ENCODE measurements around the gene CNFN. TPM values are rescaled to one million over a fixed set of nuclear protein-coding genes. Genes with fewer than 3 reads are reported as not detected.

The CNFN gene
- polyA plus RNA-seq, 2 of the 4 experiments (the other 2 are of a cell fraction) = 5.1 to 33.2 TPM

DNA sequence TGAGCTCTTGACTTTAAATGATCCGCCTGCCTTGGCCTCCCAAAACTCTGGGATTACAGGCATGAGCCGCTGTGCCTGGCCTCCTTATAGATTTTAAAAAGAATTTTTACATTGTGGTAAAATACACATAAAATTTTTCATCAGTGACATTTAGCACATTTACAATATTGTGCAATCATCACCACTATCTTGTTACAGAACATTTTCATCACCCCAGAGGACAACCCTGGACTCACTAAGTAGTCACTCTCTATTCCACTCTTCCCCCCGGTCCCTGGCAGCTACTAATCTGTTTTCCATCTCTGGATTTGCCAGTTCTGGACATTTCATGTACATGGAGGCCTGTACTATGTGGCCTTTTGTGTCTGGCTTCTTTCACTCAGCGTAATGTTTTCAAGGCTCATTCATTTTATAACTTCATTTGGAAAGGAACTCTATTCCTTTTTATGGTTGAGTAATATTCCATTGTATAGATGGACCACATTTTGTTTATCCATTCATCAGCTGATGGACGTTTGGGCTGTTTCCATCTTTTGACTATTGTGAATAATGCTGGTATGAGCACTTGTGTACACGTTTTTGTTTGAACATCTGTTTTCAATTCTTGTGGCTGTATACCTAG lies 44.8 kb downstream of the CNFN start:
- ChIA-PET POLR2A (interaction anchor here (0.5 kb wide), 1 partner anchor 141 kb away, joined by 8 read pairs; no protein-coding TSS in a partner anchor), CTCF (interaction anchor here (0.7 to 2.4 kb wide), 11 partner anchors 9 to 213 kb away, joined by 3 to 9 read pairs (median 4); no protein-coding TSS in a partner anchor)
- TF ChIP-seq CEBPB (IDR thresholded peaks at IDR 0.05) (peak; percentile 68 to 73; a peak in 2 of 4 replicates), NFE2L2 (conservative IDR thresholded peaks at IDR 0.05; ENCODE audit: low read length) (no peak), FOSL2 (IDR thresholded peaks at IDR 0.05) (no peak), FOSL2 (CRISPR knock-in tag; IDR thresholded peaks at IDR 0.05) (no peak)
- no peak overlapping the region for H3K27ac ChIP-seq
- DNase-seq (ENCODE audit: low read depth in 1 of 2, low spot score in 1 of 2) (no peak), FAIRE-seq (peak; percentile 88), ATAC-seq (no peak)
- no peak overlapping the region for H3K4me3 ChIP-seq
- peaks cover 6% of the 10 kb centered on the region; the same call in 2 of the 3 replicates for H3K4me1 ChIP-seq
- H3K4me2 ChIP-seq = no peak overlapping the region
- 75% methylated on average over 6 of the region's 6 CpGs for WGBS (ENCODE audit: missing lambda C conversion rate)
- no peaks in the 10 kb centered on the region for H3K9me3 ChIP-seq

DNA sequence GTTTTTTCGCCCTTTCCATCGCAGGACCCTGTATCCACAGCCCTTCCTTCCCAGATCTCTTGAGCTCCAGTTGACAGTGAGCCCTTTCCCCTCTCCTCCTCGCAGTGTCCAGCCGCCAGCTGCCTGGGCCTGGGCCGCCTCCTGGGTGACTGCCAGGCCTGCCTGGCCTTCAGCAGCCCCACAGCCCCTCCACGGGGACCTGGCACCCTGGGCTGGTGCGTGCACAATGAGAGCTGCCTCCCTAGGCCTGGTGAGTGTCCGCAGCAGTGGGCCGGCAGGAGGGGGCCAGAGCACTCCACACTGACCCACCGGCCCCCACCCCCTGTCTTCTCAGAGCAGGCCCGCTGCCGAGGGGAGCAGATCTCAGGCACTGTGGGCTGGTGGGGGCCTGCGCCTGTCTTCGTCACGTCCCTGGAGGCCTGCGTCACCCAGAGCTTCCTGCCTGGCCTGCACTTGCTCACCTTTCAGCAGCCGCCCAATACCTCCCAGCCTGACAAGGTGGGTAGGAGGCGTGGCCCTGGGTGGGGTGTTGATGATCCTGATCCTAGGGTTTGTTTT lies 45.7 kb downstream of the CNFN start:
- ChIA-PET POLR2A (no interaction called here), CTCF (interaction anchor here (0.6 to 3.9 kb wide), 16 partner anchors 12 to 215 kb away, joined by 3 to 27 read pairs (median 3); no protein-coding TSS in a partner anchor)
- no peak overlapping the region for H3K27ac ChIP-seq
- 94% methylated on average over 18 of the region's 18 CpGs for WGBS (ENCODE audit: missing lambda C conversion rate)
- H3K4me2 ChIP-seq = no peak overlapping the region
- H3K4me1 ChIP-seq = peaks cover 6% of the 10 kb centered on the region; the same call in 2 of the 3 replicates
- no peaks in the 10 kb centered on the region for H3K9me3 ChIP-seq
- DNase-seq (ENCODE audit: low read depth in 1 of 2, low spot score in 1 of 2) (no peak), FAIRE-seq (no peak), ATAC-seq (peak; percentile 18 to 26; a peak in 4 of 6 replicates)
- no peak for TF ChIP-seq HOXB5 (CRISPR knock-in tag; IDR thresholded peaks at IDR 0.05)
- TF ChIP-seq TFCP2L1 (CRISPR knock-in tag; IDR thresholded peaks at IDR 0.05) = no peak
- TF ChIP-seq KDM5A (IDR thresholded peaks at IDR 0.05) = no peak
- TF ChIP-seq EHMT2 (IDR thresholded peaks at IDR 0.05; ENCODE audit: low read depth) = no peak
- TF ChIP-seq KDM1A (IDR thresholded peaks at IDR 0.05; ENCODE audit: low read depth) = no peak
- TF ChIP-seq EHF (CRISPR knock-in tag; IDR thresholded peaks at IDR 0.05) = no peak
- no peak for TF ChIP-seq JUN (IDR thresholded peaks at IDR 0.05)
- no peak for TF ChIP-seq TP53 (CRISPR knock-in tag; IDR thresholded peaks at IDR 0.05)
- no peak for TF ChIP-seq FOSL2 (IDR thresholded peaks at IDR 0.05)
- TF ChIP-seq FOSL2 (CRISPR knock-in tag; IDR thresholded peaks at IDR 0.05) = no peak
- no peak for TF ChIP-seq RCOR1 (IDR thresholded peaks at IDR 0.05; ENCODE audit: low read depth, low read length)
- TF ChIP-seq POLR2AphosphoS2 (conservative IDR thresholded peaks at IDR 0.05; ENCODE audit: low read length) = no peak
- no peak for TF ChIP-seq POLR2A (IDR thresholded peaks at IDR 0.05; ENCODE audit: low read length)
- TF ChIP-seq SMC3 (IDR thresholded peaks at IDR 0.05) = no peak
- no peak for TF ChIP-seq NPAS2 (CRISPR knock-in tag; IDR thresholded peaks at IDR 0.05; ENCODE audit: borderline replicate concordance)
- TF ChIP-seq MAX (IDR thresholded peaks at IDR 0.05) = no peak
- TF ChIP-seq FOSB (CRISPR knock-in tag; IDR thresholded peaks at IDR 0.05) = no peak
- no peak overlapping the region for H3K4me3 ChIP-seq

- Histone ChIP-seq H3K27ac (no peak overlapping the region), H3K9me3 (no peaks in the 10 kb centered on the region), H3K4me1 (peaks cover 6% of the 10 kb centered on the region; the same call in 2 of the 3 replicates), H3K4me3 (no peak overlapping the region), H3K4me2 (no peak overlapping the region)
- ChIA-PET CTCF (interaction anchor here (0.6 to 3.9 kb wide), 19 partner anchors 11 to 1939 kb away, joined by 3 to 27 read pairs (median 3); partner anchors contain the start of genes POU2F2 and TMEM145), POLR2A (no interaction called here)
- 71% methylated on average over 17 of the region's 17 CpGs for WGBS (ENCODE audit: missing lambda C conversion rate)
- TF ChIP-seq, protein P1, sequence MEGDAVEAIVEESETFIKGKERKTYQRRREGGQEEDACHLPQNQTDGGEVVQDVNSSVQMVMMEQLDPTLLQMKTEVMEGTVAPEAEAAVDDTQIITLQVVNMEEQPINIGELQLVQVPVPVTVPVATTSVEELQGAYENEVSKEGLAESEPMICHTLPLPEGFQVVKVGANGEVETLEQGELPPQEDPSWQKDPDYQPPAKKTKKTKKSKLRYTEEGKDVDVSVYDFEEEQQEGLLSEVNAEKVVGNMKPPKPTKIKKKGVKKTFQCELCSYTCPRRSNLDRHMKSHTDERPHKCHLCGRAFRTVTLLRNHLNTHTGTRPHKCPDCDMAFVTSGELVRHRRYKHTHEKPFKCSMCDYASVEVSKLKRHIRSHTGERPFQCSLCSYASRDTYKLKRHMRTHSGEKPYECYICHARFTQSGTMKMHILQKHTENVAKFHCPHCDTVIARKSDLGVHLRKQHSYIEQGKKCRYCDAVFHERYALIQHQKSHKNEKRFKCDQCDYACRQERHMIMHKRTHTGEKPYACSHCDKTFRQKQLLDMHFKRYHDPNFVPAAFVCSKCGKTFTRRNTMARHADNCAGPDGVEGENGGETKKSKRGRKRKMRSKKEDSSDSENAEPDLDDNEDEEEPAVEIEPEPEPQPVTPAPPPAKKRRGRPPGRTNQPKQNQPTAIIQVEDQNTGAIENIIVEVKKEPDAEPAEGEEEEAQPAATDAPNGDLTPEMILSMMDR (IDR thresholded peaks at IDR 0.05) = peak; percentile 27; the same call in 1 of the 3 replicates
- TF ChIP-seq NPAS2 (CRISPR knock-in tag; IDR thresholded peaks at IDR 0.05; ENCODE audit: borderline replicate concordance) = no peak
- no peak for FAIRE-seq
- ATAC-seq = peak; percentile 57 to 69
- no peak for DNase-seq (ENCODE audit: low read depth in 1 of 2, low spot score in 1 of 2)
Measured at GRCh38 chr19:42343344-42344110, 46.6 kb downstream of the CNFN start.
